Right lobe of liver (tissue), 6 donors: ENCODE data around the gene VPS13A. TPM values are rescaled to one million over a fixed set of nuclear protein-coding genes. Genes with fewer than 3 reads are reported as not detected.
A peak's percentile ranks its signal among the peaks of the same experiment; 100 is the strongest.

Experiments used
- ATAC-seq, 4 donors: fragments of 200-7000 bp; cut with Tn5 transposase; one replicate each; pipeline ENCODE4 v1.9.1; 2020; ENCODE audit warnings: mild to moderate bottlenecking in 4 of 4, moderate library complexity in 4 of 4
- DNase-seq, 3 donors: peaks; one replicate each; pipeline ENCODE4 v3.0.0-alpha.2; 2020
- H3K27ac ChIP-seq, 3 donors: fragments of 200-600 bp; one replicate each; pipeline ENCODE4 v1.8.0; 2022
- H3K27me3 ChIP-seq, 2 donors: fragments of 200-600 bp; one replicate each; pipeline ENCODE4 v1.8.0; 2022
- H3K36me3 ChIP-seq, 4 donors: fragments of 200-600 bp; sonication (generic) in 1 of 4; one replicate each; pipeline versions ENCODE4 v1.5.1 to v1.8.0; 2017 to 2022; ENCODE audit warnings: control low read depth in 1 of 4
- H3K4me1 ChIP-seq, 4 donors: fragments of 200-600 bp; sonication (generic) in 1 of 4; one replicate each; pipeline versions ENCODE4 v1.5.1 to v1.8.0; 2017 to 2022; ENCODE audit warnings: control low read depth in 1 of 4
- H3K4me3 ChIP-seq, 3 donors: fragments of 200-600 bp; one replicate each; pipeline ENCODE4 v1.8.0; 2022
- H3K9me3 ChIP-seq, 4 donors: fragments of 200-600 bp; sonication (generic) in 1 of 4; one replicate each; pipeline versions ENCODE4 v1.5.1 to v1.8.0; 2017 to 2022; ENCODE audit warnings: control low read depth in 1 of 4
- CTCF ChIP-seq, 4 donors: fragments of 200-600 bp in 3 of 4; fragments of 450-650 bp in 1 of 4; IDR thresholded peaks; one replicate each; pipeline versions ENCODE4 v1.5.1 to v1.8.0; 2016 to 2022; ENCODE audit warnings: antibody characterized with exemption in 4 of 4, mild to moderate bottlenecking in 2 of 4
- POLR2A ChIP-seq: fragments of 450-650 bp; IDR thresholded peaks from one replicate; pipeline ENCODE4 v1.6.1; 2017; ENCODE audit warnings: antibody characterized with exemption, mild to moderate bottlenecking
- WGBS: methylation state at CpG from one replicate; pipeline ENCODE4 v1.1.6; 2018; ENCODE audit warnings: low coverage, low lambda C conversion rate; ENCODE audit not compliant: insufficient coverage; ENCODE audit errors: missing lambda C conversion rate; 5-methylcytosine and 5-hydroxymethylcytosine counted together
- intact Hi-C, 2 donors: fragments of 100-400 bp; cut with DNase I; formaldehyde crosslinking; loops; one replicate each; pipeline versions ENCODE4 v1.11.2 to v1.14.1; 2022
- total RNA-seq, 6 experiments: library from RNA; depleted of rRNA in 2 of 6; stranded (reverse); fragments of >200 nt in 2 of 6; fragmentation: NEBNext Ultra II Directional in 3 of 6; extraction: Animal tissue kit (Norgen Biotek cat#: 25700) in 3 of 6; gene quantifications; one replicate each; pipeline versions ENCODE4 v1.1.0 to v1.2.4, GENCODE V29; 2016 to 2023
- donor health status: DM: no; HTN: yes; CAD: no.
- donor health status: DM: no; HTN: no; CAD: no.
- donor health status: DM: no; HTN: no; CAD: no.
- donor health status: DM: no; HTN: yes; CAD: no.
- donor health status: DM: no; HTN: yes; CAD: no.

The VPS13A gene
- total RNA-seq, 6 experiments from 2014 or later = 13.1 to 26.5 (median 20.0) TPM

GRCh38 chr9:77163884-77164283, 13.4 kb upstream of the VPS13A start:
- Histone ChIP-seq H3K27me3 (no peaks in the 10 kb centered on the region), H3K4me3 (no peak overlapping the region), H3K36me3 (no peaks in the 10 kb centered on the region), H3K9me3 (no peaks in the 10 kb centered on the region), H3K27ac (no peak overlapping the region), H3K4me1 (no peaks in the 10 kb centered on the region)
- ATAC-seq (no peak), DNase-seq (no peak)
- 43% methylated on average over 4 of the region's 4 CpGs for WGBS
- no peak for TF ChIP-seq CTCF (IDR thresholded peaks at IDR 0.05)
- TF ChIP-seq POLR2A = no peak
- intact Hi-C loops = no loop called here

- Histone ChIP-seq H3K4me3 (no peak overlapping the region), H3K27me3 (no peaks in the 10 kb centered on the region), H3K4me1 (peaks cover 0 to 9% (median 2%) of the 10 kb centered on the region in 4 donors), H3K36me3 (no peaks in the 10 kb centered on the region), H3K9me3 (no peaks in the 10 kb centered on the region), H3K27ac (no peak overlapping the region)
- 92% methylated on average over 3 of the region's 4 CpGs for WGBS
- ATAC-seq (no peak), DNase-seq (no peak)
- intact Hi-C loops = no loop called here
- TF ChIP-seq POLR2A (no peak), CTCF (IDR thresholded peaks at IDR 0.05) (no peak)
Measured at GRCh38 chr9:77166193-77166592, 11.1 kb upstream of the VPS13A start.

GRCh38 chr9:77170991-77171699, 6.2 kb upstream of the VPS13A start:
- ATAC-seq (peak; percentile 73 to 92 (median 83)), DNase-seq (peak in 1 of 3 donors; percentile 69)
- peaks cover 0 to 30% (median 4%) of the 10 kb centered on the region in 4 donors for H3K4me1 ChIP-seq
- no peak overlapping the region for H3K4me3 ChIP-seq
- H3K36me3 ChIP-seq = no peaks in the 10 kb centered on the region
- no peaks in the 10 kb centered on the region for H3K9me3 ChIP-seq
- intact Hi-C loops = no loop called here
- H3K27ac ChIP-seq = peak overlapping the region in 1 of 3 donors; percentile 60
- H3K27me3 ChIP-seq = no peaks in the 10 kb centered on the region
- WGBS = 22% methylated on average over 2 of the region's 2 CpGs
- TF ChIP-seq POLR2A (no peak), CTCF (IDR thresholded peaks at IDR 0.05) (no peak)

GRCh38 chr9:77175151-77175550, 2.2 kb upstream of the VPS13A start:
- WGBS = 84% methylated on average over 2 of the region's 2 CpGs
- intact Hi-C loops = no loop called here
- ATAC-seq = no peak
- H3K4me1 ChIP-seq = peaks cover 0 to 40% (median 6%) of the 10 kb centered on the region in 4 donors
- H3K4me3 ChIP-seq = no peak overlapping the region
- TF ChIP-seq POLR2A = no peak
- H3K9me3 ChIP-seq = no peaks in the 10 kb centered on the region
- no peaks in the 10 kb centered on the region for H3K36me3 ChIP-seq
- no peak overlapping the region for H3K27ac ChIP-seq
- no peak for DNase-seq
- no peaks in the 10 kb centered on the region for H3K27me3 ChIP-seq

- 66% methylated on average over 4 of the region's 4 CpGs for WGBS
- no peak overlapping the region for H3K27ac ChIP-seq
Measured at GRCh38 chr9:77176106-77176505, 1.2 kb upstream of the VPS13A start.

More at GRCh38 chr9:77176106-77176505, 1.2 kb upstream of the VPS13A start:
- H3K9me3 ChIP-seq = no peaks in the 10 kb centered on the region
- intact Hi-C loops = no loop called here
- H3K4me1 ChIP-seq = peaks cover 0 to 32% (median 4%) of the 10 kb centered on the region in 4 donors
- H3K36me3 ChIP-seq = no peaks in the 10 kb centered on the region
- ATAC-seq (no peak), DNase-seq (no peak)
- no peak overlapping the region for H3K4me3 ChIP-seq
- H3K27me3 ChIP-seq = no peaks in the 10 kb centered on the region
- TF ChIP-seq CTCF (IDR thresholded peaks at IDR 0.05) = no peak
- TF ChIP-seq POLR2A = no peak
